Femur (tissue), 1 donor: Measurements from ENCODE around the gene NEK11.

Experiments
- DNase-seq: peaks from one replicate; pipeline ENCODE4 v3.0.0-alpha.2; 2017

NEK11 gene

DNA sequence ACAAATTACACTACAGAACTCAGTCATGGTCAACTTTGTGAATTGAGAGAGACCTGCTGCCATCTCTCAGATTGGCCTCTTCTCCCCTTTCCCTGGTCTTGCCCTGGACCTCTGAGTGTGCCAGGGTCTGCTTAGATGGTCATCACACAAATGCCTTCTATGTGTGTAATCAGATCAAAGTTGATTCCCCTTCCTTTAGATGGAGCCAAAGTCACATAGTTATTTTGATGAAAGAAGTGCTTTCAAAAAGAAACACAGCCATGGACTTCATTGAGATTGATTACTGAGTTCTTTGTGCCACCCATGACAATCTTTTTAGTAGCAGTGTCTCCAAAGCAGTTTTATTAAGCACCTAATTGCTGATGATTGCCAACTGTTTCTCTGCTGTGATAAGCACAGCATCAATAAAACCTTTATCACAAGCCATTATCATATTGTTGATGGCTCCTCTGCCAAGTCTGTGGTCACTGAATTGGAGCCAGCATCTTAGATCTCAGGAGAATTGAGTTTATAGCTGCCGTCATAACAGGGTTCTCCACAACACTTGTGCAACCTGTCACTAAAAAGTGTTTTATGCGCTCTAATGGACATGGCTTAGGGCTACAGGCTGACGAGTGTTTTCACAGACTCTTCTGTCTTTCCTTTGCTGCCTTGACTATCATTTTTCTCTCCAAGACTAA is 205.2 kb downstream of the NEK11 start:
- no peak for DNase-seq

DNA sequence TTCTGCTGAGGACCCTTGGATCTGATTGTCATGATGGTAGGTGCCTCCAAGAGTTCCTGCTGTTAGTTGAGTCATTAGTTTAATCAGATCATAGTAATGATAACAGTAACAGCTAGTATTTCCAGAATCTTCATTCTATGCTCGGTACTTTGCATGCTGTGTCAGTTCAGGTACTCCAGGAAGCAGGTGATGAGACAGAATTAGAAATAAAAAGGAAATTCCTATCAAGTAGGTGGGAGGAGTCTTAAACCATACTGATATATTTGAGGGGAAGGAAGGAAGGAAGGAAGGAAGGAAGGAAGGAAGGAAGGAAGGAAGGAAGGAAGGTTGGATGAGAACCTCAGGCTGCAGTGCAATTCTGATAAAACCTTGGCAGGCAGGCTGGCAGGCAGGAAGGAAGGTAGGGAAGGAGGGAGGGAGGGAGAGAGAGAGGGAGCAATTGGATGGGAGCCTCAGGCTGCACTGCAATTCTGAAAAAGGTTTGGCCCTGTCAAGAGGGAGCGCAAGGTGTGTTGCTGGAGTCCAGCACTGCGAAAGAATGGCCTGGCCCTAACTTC is 206.1 kb downstream of the NEK11 start:
- DNase-seq = no peak

DNA sequence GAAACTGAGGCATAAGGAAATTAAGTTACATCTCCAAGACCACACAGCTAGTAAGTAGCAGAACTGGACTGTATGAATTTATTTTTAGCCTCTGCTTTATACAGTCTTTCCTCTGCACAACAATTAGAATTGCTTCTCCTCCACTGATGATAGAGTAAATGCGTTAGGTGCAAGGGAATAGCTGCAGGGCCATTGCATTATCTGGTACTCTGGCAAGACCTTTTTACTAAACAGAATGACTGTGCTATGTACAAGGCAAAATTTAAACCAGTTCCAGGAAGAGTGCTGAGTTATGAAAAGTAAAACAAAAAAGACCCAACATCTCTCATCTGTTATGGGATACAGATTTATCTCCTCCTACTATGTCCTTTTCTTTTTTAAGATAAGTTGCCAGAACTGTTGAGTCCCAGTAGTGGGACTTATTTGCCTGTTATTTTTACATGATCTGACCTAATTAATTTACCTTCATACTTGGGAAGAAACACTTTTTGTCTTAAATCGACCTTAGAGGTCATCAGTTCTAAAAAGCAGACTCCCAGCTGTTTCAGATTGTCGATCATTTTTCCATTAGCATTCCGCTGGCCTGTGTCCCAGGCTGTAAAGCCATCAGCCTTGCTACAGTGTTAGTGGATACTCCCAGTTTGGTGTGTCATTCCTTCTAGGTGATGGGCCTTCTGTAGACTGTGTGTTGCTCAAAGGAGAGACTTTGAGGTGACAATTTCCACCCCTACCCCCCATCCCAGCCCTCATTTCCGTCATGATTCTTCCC is 207.4 kb downstream of the NEK11 start:
- peak; percentile 36 for DNase-seq

DNA sequence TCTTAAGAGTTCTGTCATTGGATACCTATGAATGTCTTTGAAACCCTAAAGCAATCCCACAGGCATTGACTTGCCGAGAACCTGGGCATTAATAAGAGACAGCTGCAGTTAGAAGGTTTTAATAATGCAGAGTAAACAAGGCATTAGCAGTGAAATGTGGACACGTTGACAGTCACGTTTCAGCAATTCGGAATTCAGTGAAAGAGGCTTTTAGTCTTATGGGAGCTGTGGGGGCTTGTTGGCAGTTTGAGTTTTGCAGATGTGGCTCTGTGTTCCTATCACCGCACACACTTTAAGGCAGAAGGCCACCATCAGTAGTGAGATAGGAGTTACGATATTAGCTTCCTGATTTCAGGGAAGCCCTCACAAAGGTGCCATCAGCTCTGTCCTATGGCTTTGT is 209.7 kb downstream of the NEK11 start:
- DNase-seq = no peak

DNA sequence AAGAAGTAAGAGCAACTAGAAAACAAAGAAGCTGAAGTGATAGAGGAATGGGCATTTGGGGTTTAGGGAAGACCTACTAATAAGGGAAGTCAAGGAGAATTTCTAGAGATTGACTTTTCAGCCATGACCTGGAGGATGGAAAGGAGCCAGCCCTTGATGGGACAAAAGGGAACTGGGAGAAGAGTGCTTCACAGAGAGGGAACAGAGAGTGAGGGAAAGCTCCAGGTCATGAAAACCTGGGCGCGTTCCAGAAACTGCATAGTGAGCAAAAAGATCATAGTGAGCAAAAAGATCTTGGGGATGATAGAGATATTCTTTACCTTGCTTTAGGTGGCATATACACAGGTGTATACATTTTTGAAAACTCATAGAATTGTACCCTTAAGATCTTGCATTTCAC is 211.8 kb downstream of the NEK11 start:
- no peak for DNase-seq

DNA sequence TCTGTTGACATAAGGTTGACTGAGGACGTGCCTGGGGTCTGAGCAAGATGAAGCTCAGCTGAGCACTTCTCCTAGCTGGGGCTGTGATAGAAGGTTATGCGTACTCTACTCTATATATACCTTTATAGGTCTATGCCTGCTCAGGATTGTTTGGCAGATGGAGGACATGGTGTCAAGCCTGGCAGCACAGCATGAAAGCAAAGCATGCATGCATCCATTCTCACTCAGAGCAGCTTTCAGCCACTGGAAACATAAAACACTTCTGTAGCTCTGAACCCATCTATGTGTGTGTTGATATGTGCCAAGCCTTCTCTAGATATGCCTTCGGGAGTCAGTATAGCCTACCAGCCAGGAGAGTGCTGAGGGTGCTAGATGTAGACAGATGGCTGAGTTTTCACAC is 212.6 kb downstream of the NEK11 start:
- no peak for DNase-seq

DNA sequence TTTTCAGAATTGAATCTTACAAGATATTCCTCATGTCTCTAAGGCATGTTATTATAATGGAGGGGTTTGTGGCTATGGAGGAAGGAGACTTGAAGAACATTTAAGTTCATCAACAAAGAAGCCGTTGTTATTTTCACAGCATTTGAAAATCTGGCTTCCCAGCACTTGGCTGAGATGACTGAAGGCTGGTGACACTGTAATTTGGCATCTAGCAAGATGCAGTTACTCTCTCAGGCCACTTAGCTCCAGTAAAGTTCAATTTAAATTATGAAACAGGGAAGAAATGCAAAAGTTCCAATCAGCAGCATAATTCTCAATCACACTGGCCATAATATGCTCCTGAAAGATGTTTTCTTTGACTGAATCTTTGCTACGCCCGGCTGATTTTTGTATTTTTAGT is 215.5 kb downstream of the NEK11 start:
- DNase-seq = no peak

DNA sequence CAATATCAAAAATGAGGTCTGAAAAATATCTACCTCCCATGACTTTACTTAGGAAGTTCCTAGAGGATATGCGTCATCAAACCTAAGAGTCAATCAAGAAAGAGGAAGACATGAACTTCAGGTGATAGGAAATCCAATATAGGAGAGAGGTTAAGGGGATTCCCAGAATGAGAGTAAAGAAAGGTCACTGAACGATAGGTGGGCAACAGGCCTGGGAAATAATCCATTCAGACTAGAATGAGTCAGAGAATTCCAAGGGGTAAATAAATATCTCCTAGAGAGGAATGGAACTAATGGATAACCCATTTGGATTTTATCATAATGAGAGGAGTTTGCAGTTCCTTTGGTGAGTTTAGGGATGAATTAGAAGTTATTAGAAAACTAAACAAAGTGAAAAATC is 223.8 kb downstream of the NEK11 start:
- DNase-seq = no peak

DNA sequence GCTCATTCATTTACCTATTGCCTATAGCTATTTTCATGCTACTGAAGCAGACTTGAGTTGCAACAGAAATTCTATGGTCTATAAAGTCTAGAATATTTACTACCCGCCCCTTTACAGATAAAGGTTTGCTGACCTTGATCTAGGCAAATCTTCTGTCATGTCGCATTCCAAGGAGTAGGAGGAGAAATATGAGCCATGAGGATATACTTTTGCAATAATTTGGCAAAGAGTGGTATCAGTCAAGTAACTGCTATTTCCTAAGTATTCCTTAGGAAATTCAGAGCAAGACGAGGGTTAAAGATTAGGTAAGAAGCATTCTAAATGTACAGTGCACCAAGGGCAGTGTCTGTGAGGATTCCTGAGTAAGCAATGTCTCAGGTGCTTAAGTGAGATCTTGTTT is 233.8 kb downstream of the NEK11 start:
- DNase-seq = no peak

DNA sequence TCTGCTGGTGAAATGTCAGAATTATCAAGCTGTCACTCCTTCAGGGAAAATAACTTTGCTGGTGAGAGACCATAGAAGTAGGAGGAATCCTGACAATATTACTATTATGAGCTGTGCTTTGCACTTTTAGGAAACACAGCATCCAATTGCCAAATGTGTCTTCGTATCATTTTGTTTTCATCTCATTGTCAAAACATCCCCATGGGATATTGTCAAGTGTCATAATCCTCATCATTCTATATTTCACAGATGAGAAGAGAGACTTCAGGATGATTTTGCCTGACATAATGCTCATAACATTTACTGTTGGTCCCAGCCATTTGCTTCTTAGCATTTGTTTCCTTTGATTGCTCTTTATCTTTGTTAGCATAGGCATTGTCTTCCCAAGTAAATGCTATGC is 234.4 kb downstream of the NEK11 start:
- no peak for DNase-seq

DNA sequence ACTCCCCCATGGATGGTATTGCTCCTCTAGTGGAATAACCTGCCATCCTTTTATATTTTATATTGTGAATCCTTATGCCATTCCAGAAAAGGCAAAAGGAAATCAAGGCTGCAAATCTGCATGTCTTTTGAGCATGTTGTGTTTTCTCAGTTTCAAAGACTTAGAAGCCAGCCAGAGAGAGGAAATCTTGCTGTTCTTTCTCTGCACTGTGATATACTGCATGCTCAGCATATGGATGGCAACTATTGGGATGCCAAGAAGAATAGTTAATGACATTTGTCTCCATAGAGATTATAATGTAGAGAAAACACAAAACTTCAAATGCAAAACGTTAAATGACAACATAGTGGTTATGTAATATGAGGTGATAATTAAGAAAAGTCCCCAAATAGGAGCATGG is 248.9 kb downstream of the NEK11 start:
- DNase-seq = no peak

DNA sequence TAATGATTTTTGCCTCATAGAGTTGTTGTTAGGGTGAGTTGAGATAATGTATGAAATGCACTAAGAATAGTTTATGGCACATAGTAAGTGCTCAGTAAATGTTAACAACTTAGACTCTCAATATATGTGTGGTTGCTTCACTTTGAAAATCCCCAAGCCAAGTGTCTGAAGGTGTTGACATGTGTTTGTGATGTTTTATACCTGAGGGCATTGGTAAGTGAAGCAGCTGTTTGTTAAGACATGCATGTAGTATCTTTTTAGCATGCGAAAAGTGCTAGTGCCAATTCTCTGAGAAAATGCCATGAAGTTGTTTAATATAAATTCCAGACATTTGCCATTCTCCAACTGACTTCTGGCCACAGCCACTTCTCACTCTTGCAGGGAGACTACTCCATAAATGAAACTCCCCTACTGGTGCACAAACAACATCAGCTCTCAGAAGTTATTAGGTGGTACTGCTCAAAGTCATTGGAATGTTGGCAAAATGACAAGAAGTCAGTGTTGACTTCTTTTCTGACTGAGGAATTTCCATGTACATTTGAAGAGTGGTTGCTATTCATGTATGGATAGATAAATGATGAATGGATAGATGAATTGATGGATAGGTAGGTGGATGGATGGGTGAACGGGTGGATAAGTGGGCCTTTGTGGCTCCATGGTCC is 251.3 kb downstream of the NEK11 start:
- DNase-seq = no peak

DNA sequence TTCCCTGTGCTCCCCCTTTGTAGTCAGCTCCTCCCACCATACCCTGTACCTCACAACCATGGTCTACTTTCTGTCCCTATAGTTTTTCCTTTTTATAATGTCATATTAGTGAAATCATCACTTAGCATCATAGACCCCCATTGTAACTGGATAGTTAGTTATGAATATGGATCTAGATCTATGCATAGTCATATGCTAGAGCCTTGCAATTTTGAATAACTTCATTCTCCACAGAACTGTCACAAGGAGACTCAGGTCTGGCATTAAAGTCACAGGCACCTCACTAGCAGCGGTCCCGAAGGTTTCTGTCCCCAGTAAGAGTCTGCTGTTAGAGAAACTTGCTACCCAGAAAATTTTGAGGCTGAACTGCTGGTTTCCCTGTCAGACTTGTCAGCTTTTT is 252.9 kb downstream of the NEK11 start:
- DNase-seq = no peak

DNA sequence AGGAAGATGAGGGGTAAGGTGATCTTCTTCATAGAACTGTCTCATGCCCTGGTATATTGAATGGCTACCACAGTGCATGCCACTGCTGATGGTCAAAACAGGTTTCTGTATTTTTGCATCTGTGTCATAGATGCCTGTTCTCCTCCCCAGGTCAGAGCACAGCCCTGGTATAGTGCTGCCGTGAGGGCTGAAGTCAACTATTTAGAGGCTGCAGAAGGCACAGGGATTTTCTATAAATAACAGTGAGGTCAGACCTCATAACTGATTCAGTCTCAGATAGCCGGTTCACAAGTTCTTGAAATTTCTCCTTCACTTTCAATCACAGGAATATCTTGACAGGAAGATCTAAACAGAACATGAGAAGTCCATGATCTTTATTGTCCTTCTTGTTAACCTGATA is 255.7 kb downstream of the NEK11 start:
- no peak for DNase-seq

DNA sequence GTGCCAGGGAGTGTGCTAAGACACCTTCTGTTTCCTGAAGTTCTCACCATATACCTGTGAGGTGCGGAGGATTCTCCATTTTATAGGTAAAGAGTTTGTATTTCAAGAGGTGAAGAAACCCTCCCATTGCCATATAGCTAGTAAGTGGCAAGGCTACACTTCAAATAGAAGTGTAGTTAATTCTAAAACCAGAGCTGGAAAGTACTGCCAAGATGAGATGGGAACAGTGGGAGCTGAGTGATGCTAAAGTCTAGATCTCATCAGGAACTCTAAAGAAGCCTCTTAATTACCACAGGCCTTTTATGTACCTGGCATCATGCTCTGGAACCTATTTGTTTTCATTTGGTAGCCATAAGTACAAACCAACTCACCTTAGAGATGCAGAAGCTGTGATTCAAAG is 256.3 kb downstream of the NEK11 start:
- no peak for DNase-seq

DNA sequence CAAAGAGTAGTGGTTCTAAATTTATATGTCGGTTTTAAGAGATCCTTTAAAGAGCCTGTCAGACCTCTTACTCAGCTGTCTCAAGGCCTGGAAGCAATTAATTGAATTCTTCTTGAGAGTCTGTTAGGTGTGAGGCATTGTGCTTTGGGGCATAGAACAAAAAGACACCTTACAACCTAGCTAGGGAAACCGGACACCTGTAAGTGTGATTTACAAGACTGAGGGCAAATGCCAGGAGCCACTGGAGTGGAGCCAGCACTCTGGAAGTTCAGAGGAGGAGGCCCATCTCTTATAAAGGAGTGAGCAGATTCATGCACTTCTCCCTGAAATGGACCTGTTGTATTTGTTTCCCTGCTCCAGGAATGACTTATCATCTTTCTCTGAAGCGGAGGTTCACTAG is 257.2 kb downstream of the NEK11 start:
- DNase-seq = no peak

DNA sequence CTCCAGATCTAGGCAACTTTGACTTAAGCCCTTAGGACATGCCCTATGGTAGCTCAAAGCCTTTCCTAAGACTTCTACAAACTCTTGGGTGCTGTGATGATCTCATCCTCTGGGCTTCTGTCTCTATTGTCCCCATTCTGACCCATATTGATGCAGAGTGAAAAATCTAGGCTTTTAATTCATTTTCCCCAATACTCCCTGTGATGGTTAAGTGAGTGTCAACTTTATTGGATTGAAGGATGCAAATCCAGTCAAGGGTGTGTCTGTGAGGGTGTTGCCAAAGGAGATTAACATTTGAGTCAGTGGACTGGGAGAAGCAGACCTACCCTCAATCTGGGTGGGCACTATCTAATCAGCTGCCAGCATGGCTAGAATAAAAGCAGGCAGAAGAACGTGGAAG is 257.6 kb downstream of the NEK11 start:
- no peak for DNase-seq

DNA sequence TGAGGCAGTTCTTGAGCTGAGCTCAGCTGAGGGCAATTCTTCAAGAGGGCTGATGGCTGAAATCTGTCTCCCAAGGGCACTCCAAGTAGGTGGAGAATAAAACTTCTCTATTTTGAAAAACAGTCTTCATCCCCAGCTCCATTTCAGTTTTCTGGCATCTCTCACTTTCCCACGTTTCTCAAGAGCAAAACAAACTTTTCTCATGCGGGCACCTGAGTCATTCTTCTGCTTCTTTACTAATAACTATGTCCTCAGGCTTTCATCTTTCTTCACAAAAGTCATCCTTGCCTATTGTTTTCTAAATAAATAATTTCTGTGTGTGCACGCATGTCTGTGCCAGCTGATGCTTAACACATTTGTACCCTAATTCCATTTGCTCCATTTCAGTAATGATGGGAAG is 258.8 kb downstream of the NEK11 start:
- DNase-seq = no peak

DNA sequence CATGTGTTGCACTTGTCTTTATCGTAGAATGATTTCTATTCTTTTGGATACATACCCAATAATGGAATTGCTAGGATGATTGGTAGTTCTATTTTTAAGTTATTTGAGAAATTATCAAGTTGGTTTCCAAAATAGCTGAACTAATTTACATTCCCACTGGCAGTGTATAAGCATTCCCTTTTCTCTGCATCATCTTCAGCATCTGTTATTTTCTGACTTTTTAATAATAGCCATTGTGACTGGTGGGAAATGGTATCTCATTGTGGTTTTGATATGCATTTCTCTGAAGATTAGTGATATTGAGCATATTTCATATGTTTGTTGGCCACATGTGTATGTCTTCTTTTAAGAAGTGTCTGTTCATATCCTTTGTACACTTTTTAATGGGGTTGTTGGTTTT is 273.2 kb downstream of the NEK11 start:
- DNase-seq = no peak

DNA sequence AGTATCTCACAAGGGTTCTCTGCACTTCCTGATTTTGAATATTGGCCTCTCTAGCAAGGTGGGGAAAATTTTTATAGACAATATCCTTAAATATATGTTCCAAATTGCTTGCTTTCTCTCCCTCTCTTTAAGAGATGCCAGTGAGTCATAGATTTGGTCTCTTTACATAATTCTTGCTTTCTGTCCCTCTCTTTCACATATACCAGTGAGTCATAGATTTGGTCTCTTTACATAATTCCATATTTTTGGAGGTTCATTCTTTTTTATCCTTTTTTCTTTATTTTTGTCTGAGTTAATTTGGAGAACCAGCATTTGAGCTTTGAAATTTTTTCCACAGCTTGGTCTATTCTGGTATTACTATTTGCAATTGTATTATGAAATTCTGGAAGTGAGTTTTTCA is 277.2 kb downstream of the NEK11 start:
- no peak for DNase-seq

DNA sequence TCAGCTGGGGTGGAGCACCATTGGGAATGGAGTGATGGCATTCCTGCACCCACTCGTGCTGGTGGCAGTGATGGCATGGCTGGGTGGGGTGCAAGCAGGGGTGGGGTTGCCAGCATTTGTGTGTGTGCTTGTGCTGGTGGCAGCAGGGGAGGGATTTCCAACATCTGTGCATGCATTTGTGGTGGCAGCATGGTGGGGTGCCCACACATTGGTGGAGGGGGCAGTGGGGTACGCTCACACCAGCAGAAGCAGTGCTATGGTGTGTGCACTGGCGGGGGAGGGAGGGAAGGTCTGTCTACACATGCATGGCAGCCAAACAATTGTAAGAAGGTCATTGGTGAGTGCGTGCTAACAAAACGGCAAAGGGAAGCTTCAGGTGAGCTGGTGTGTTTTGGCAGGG is 278.2 kb downstream of the NEK11 start:
- DNase-seq = no peak

DNA sequence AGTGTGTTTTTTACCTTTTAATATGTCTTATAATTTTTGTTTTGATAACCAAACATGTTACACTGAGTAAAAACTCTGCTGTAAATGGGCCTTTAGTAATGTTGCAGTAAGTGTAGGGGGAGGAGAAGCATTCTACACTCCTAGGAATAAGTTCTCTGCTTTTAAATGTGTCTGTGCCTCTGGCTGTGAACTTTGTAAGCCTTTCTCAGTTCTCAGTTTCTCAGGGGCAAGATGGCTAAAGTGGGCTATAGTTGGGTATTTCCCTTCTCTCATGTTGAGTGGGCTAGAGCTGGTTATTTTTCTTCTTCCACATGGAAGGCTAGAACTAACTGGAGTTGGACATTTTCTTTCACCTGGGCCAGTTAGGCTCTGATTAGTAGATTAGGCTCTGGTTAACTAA is 279.6 kb downstream of the NEK11 start:
- no peak for DNase-seq

DNA sequence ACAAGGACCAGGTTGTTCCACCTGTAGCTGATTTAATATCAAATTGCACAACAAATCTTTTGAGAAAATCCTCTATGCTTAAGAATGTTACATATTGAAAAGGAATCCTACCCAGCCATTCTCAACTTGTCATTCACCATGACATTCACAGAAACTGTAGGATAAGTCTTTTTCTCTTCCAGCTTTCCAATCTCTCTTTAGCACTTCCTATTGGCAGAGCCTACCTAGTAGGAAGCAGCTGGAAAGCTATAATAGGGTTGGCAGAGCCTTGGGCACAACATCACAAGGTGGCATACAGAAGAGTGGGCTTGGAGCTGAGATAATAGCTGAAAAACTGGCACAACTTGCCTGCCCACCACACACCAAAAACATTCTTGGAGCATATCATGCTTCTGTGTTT is 287.6 kb downstream of the NEK11 start:
- DNase-seq = no peak

DNA sequence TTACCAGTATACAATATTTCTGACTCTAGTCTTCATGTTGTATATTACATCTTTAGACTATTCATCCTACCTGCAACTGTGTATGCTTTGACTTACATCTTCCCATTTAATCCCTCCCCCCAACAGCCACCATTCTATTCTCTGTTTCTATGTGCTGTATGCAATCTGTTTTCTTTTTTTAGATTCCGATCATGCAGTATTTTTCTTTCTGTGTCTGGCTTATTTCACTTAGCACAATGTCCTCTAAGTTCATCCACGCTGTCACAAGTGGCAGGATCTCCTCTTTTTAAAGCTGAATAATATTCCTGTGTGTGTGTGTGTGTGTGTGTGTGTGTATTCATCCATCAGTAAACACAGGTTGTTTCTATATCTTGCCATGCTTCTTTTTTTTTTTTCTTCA is 288.5 kb downstream of the NEK11 start:
- no peak for DNase-seq
